Astrocyte (in vitro differentiated cells and primary cell): ENCODE data around the gene ARF3. TPM values are rescaled to one million over a fixed set of nuclear protein-coding genes. Genes with fewer than 3 reads are reported as not detected.

Experiments
- DNase-seq: peaks from one replicate; pipeline ENCODE4 v3.0.0-alpha.2; 2010; ENCODE audit warnings: low read depth
- FAIRE-seq: peaks from 2 replicates; lab custom pipeline; 2011; peaks lifted over from hg19 to GRCh38; lab: Jason Lieb, UNC
- H2AFZ ChIP-seq: 2 replicates; pipeline ENCODE4 v1.6.0; 2012; ENCODE audit warnings: low read depth, low read length, inconsistent platforms
- H3K27ac ChIP-seq: 2 replicates; pipeline ENCODE4 v1.5.1; 2011; ENCODE audit warnings: low read depth, low read length, inconsistent platforms
- H3K27me3 ChIP-seq: 2 replicates; pipeline ENCODE4 v1.6.0; 2011; ENCODE audit warnings: low read length, inconsistent platforms; ENCODE audit not compliant: insufficient read depth
- H3K36me3 ChIP-seq: 2 replicates; pipeline ENCODE4 v1.5.1; 2011; ENCODE audit warnings: low read length, inconsistent platforms; ENCODE audit not compliant: insufficient read depth
- H3K4me1 ChIP-seq: 2 replicates; pipeline ENCODE4 v1.5.1; 2011; ENCODE audit warnings: low read length, inconsistent platforms; ENCODE audit not compliant: insufficient read depth
- H3K4me2 ChIP-seq: 2 replicates; pipeline ENCODE4 v1.6.0; 2012; ENCODE audit warnings: low read length, inconsistent platforms
- H3K4me3 ChIP-seq: 2 replicates; pipeline ENCODE4 v1.5.1; 2011; ENCODE audit warnings: low read depth, mild to moderate bottlenecking, low read length, inconsistent platforms; ENCODE audit not compliant: insufficient read depth
- H3K79me2 ChIP-seq: 2 replicates; pipeline ENCODE4 v1.6.0; 2012; ENCODE audit warnings: mild to moderate bottlenecking, low read length, inconsistent platforms; ENCODE audit not compliant: insufficient read depth
- H3K9ac ChIP-seq: 2 replicates; pipeline ENCODE4 v1.6.0; 2012; ENCODE audit warnings: mild to moderate bottlenecking, low read length, inconsistent platforms
- H3K9me3 ChIP-seq: 2 replicates; pipeline ENCODE4 v1.5.1; 2012; ENCODE audit warnings: low read depth, mild to moderate bottlenecking, low read length, inconsistent platforms; ENCODE audit not compliant: insufficient read depth
- H4K20me1 ChIP-seq: 2 replicates; pipeline ENCODE4 v1.6.0; 2012; ENCODE audit warnings: low read length, inconsistent platforms; ENCODE audit not compliant: insufficient read depth
- H3K27ac Mint-ChIP-seq: one replicate; pipeline ENCODE4 v1.8.0; 2021; ENCODE audit warnings: mild to moderate bottlenecking, mixed read lengths; ENCODE audit not compliant: unreplicated experiment
- H3K27me3 Mint-ChIP-seq: one replicate; pipeline ENCODE4 v1.8.0; 2021; ENCODE audit warnings: low read depth, mixed read lengths; ENCODE audit not compliant: unreplicated experiment
- H3K36me3 Mint-ChIP-seq: one replicate; pipeline ENCODE4 v1.8.0; 2021; ENCODE audit warnings: low read depth, mixed read lengths; ENCODE audit not compliant: unreplicated experiment
- H3K4me1 Mint-ChIP-seq: one replicate; pipeline ENCODE4 v1.8.0; 2021; ENCODE audit warnings: low read depth, mixed read lengths; ENCODE audit not compliant: unreplicated experiment
- H3K4me3 Mint-ChIP-seq: one replicate; pipeline ENCODE4 v1.8.0; 2021; ENCODE audit warnings: mild to moderate bottlenecking, moderate library complexity, mixed read lengths; ENCODE audit not compliant: unreplicated experiment
- H3K9me3 Mint-ChIP-seq: one replicate; pipeline ENCODE4 v1.8.0; 2021; ENCODE audit warnings: mild to moderate bottlenecking, mixed read lengths; ENCODE audit not compliant: unreplicated experiment
- EZH2 ChIP-seq: IDR thresholded peaks from 2 replicates; pipeline ENCODE4 v1.6.1; 2012; ENCODE audit warnings: mild to moderate bottlenecking, low read length, inconsistent platforms; ENCODE audit not compliant: insufficient read depth
- total RNA-seq: library from RNA; stranded (reverse); gene quantifications from 2 replicates; pipeline ENCODE4 v1.2.1, GENCODE V29; 2021
- TF ChIP-seq, protein P1 (sequence below): IDR thresholded peaks from 2 replicates; pipeline ENCODE4 v1.5.1; 2011; ENCODE audit warnings: low read depth, mild to moderate bottlenecking, inconsistent platforms, low read length, moderate library complexity; ENCODE audit not compliant: insufficient read depth

The ARF3 gene
- total RNA-seq, 1 donor from 2014 or later = 229 TPM

DNA sequence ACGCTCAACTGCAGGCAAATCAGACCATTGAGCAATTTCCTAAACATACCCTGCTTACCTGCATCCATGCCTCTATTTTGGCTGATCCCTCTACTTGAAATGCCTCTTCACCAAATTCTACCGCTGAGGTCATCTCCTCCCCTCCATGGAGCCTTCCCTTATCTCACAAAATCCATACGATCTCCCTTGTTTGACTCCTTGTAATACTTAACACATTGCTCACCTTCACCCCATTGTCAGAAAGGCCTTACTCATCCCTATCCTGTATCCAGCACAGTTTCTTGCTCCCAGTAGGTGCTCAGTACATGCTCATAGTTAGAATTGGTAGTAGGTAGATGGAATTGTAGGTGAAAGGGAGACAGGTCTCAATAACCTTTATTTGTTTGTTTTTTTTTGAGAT lies 36.5 kb upstream of the ARF3 start:
- Mint-ChIP-seq H3K36me3 (no peaks in the 10 kb centered on the region), H3K4me3 (no peak overlapping the region), H3K27me3 (peaks cover 52% of the 10 kb centered on the region), H3K27ac (no peak overlapping the region), H3K9me3 (no peaks in the 10 kb centered on the region), H3K4me1 (peaks cover 10% of the 10 kb centered on the region)
- peaks cover 27% of the 10 kb centered on the region for H3K4me1 ChIP-seq
- H2AFZ ChIP-seq = no peak overlapping the region
- no peaks in the 10 kb centered on the region for H3K79me2 ChIP-seq
- H3K4me2 ChIP-seq = no peak overlapping the region
- no peak overlapping the region for H3K4me3 ChIP-seq
- H3K9me3 ChIP-seq = peaks cover 3% of the 10 kb centered on the region
- H3K36me3 ChIP-seq = no peaks in the 10 kb centered on the region
- DNase-seq (no peak), FAIRE-seq (no peak)
- H4K20me1 ChIP-seq = peaks cover 6% of the 10 kb centered on the region
- H3K27ac ChIP-seq = no peak overlapping the region
- no peak overlapping the region for H3K9ac ChIP-seq
- no peak for TF ChIP-seq EZH2
- TF ChIP-seq, protein P1, sequence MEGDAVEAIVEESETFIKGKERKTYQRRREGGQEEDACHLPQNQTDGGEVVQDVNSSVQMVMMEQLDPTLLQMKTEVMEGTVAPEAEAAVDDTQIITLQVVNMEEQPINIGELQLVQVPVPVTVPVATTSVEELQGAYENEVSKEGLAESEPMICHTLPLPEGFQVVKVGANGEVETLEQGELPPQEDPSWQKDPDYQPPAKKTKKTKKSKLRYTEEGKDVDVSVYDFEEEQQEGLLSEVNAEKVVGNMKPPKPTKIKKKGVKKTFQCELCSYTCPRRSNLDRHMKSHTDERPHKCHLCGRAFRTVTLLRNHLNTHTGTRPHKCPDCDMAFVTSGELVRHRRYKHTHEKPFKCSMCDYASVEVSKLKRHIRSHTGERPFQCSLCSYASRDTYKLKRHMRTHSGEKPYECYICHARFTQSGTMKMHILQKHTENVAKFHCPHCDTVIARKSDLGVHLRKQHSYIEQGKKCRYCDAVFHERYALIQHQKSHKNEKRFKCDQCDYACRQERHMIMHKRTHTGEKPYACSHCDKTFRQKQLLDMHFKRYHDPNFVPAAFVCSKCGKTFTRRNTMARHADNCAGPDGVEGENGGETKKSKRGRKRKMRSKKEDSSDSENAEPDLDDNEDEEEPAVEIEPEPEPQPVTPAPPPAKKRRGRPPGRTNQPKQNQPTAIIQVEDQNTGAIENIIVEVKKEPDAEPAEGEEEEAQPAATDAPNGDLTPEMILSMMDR = no peak
- peaks cover 43% of the 10 kb centered on the region for H3K27me3 ChIP-seq

DNA sequence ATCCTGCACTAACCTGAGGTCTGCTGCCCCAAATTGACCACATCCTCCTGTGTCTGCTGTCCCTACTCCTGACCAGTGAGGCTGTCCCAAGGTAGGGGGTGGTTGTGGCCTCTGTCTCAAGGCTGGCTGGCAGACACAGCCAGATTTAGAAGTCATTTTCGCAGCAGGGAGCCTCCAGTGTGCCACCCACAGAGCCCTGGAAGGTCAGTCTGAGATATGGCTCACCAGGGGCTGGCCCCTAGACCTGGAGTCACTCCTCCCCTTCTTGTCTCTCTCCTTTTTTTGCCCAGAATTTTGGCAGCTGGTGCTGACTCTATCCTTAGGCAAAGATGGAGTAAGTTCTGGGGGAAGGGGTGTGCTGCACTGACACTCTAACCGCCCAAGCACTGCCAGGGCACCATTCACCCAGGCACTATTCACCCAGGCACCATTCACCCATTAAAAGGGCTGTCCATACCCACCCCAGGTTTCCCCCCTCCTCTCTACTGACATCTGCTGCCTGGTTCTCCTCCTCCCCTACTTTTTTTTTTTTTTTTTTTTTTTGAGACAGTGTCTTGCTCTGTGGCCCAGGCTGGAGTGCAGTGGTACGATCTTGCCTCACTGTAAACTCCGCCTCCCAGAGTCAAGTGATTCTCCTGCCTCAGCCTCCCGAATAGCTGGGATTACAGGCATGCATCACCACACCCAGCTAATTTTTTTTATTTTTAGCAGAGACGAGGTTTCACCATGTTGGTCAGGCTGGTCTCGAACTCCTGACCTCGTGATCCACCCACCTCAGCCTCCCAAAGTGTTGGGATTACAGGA lies 34.2 kb upstream of the ARF3 start:
- Histone ChIP-seq H2AFZ (no peak overlapping the region), H3K27ac (no peak overlapping the region), H3K27me3 (peaks cover 49% of the 10 kb centered on the region), H3K9me3 (peaks cover 3% of the 10 kb centered on the region), H3K9ac (no peak overlapping the region), H3K79me2 (no peaks in the 10 kb centered on the region), H3K4me2 (no peak overlapping the region), H4K20me1 (peaks cover 6% of the 10 kb centered on the region), H3K4me3 (no peak overlapping the region), H3K4me1 (peaks cover 8% of the 10 kb centered on the region), H3K36me3 (no peaks in the 10 kb centered on the region)
- Mint-ChIP-seq H3K36me3 (no peaks in the 10 kb centered on the region), H3K4me3 (no peak overlapping the region), H3K27me3 (peaks cover 66% of the 10 kb centered on the region), H3K9me3 (no peaks in the 10 kb centered on the region), H3K4me1 (peaks cover 10% of the 10 kb centered on the region), H3K27ac (no peak overlapping the region)
- TF ChIP-seq EZH2 = no peak
- TF ChIP-seq, protein P1 = no peak
- DNase-seq (no peak), FAIRE-seq (no peak)

DNA sequence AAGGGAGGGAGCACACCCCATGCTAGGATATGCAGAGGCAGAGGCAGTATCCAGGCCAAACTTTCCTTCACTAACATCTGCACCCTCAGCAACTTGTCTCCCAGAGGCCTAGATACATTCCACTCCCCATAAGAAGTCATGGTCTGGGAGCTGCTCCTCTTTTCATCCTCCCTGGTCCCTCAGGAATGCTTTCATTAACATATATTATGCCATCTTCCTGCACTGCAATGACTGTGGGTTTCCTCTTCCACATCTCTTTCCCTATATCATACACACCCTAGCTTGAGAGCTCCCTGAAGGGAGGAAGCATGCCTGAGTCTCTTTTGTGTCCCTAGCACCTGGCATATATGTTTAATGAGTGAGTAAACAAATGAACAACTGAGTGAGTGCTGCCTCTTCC lies 33.3 kb upstream of the ARF3 start:
- H3K9me3 Mint-ChIP-seq = no peaks in the 10 kb centered on the region
- H3K4me1 Mint-ChIP-seq = peaks cover 10% of the 10 kb centered on the region
- H3K36me3 Mint-ChIP-seq = no peaks in the 10 kb centered on the region
- Histone ChIP-seq H3K27ac (no peak overlapping the region), H3K36me3 (no peaks in the 10 kb centered on the region), H3K79me2 (no peaks in the 10 kb centered on the region), H3K4me2 (no peak overlapping the region), H3K27me3 (peaks cover 58% of the 10 kb centered on the region), H3K4me1 (peaks cover 7% of the 10 kb centered on the region), H4K20me1 (peaks cover under 1% of the 10 kb centered on the region), H3K9me3 (peaks cover 3% of the 10 kb centered on the region), H3K4me3 (no peak overlapping the region), H3K9ac (no peak overlapping the region), H2AFZ (no peak overlapping the region)
- H3K27me3 Mint-ChIP-seq = peaks cover 64% of the 10 kb centered on the region
- no peak overlapping the region for H3K4me3 Mint-ChIP-seq
- H3K27ac Mint-ChIP-seq = peak overlapping the region; percentile 3
- FAIRE-seq (no peak), DNase-seq (no peak)
- TF ChIP-seq EZH2 = no peak
- TF ChIP-seq, protein P1 = no peak
